ACHN (cell line): ENCODE measurements around the gene CYTH1.
A peak's percentile ranks its signal among the peaks of the same experiment; 100 is the strongest.
"Not testable (repeated sequence)": the region's sequence is repeated elsewhere in the genome, so short reads cannot be mapped to it uniquely, and the experiment has no call there.

Experiments used
- DNase-seq: peaks from one replicate; pipeline ENCODE4 v3.0.0-alpha.2; 2015
- in situ Hi-C: cut with HindIII; loops from 2 replicates; pipeline ENCODE4 v1.10.0; 2017; ENCODE audit warnings: low sequenced_read_pairs, low pct_ligation_motif_present, low pct_unique_long_range_greater_than_20kb

The CYTH1 gene

DNA sequence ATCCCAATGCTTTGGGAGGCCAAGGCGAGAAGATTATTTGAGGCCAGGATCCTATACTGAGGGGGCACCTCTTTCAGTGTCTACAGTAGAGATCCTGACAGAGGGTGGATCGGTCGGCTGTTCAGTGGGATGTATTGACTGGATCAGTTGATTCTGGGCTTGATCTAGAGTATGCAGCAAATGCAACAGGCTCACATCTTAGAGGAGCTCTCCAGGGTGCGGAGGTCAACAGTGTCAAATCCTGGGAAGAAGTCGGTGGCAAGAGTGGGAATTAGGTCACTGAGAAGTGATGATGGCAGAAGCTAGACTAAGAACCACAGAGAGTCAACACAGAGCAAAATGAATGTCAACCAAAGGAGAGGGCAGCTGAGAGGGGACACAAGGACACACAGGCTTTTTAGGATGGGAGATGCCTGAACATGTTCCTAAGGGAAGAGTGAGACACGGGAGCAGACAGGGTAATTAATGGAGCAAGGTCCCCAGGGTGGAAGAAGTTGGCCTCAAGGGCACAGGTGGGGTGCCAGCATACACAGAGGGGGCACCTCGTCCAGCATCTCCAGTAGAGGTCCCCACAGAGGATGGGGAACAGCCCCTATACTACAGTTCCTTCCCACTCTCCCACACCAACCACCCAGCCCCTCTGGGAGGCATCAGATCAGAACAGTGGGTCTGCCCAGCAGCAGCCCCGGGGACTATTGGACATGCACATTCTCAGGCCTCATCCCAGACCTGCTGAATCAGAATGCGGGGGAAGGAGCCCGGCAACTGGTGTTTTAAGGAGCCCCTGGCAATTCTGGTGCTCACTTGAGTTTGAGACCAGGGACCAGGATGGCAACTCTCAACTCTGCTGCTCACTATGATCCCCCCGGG is 10.0 kb upstream of the CYTH1 start:
- in situ Hi-C loops = no loop called here
- no peak for DNase-seq

DNA sequence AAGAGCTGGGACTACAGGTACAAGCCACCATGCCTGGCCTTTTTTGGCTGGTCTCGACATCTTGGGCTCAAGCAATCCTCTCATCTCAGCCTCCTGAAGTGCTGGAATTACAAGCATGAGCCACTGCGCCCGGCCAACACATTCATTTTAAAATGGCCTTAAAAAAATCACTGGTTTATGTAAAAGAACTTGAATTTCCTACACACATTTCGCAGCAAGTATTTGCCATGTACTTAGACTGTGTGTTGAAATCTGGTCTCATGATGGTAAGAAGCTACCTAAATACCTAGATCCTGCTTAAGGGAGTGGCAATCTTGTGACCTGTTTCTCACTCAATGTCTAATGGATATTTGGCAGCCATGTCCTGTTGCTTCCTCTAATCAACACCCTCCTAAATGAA is 8.5 kb upstream of the CYTH1 start:
- DNase-seq = no peak
- in situ Hi-C loops = no loop called here

DNA sequence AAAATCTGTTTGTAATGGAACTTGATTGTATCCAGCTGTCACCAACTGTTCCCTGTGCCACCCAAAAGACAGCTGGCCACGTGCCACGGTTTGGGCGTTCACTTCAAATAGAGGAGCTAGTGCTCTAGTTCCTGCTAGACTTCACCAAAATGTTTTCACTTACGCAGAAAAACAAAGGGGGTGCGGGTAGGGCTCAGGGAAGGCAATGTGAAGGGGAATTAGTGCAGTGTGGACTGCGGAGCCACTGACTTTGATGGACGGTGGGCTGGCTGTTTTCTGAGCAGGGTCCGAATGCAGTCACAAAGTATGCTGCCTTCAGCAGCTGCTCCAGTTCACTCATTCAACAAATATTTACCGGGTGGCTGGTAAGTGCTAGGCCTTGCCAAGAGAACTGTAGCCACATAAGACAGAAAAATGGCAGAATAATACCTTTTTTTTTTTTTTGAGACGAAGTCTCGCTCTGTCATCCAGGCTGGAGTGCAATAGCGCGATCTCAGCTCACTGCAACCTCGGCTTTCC is 7.6 kb upstream of the CYTH1 start:
- in situ Hi-C loops = no loop called here
- DNase-seq = peak; percentile 25

DNA sequence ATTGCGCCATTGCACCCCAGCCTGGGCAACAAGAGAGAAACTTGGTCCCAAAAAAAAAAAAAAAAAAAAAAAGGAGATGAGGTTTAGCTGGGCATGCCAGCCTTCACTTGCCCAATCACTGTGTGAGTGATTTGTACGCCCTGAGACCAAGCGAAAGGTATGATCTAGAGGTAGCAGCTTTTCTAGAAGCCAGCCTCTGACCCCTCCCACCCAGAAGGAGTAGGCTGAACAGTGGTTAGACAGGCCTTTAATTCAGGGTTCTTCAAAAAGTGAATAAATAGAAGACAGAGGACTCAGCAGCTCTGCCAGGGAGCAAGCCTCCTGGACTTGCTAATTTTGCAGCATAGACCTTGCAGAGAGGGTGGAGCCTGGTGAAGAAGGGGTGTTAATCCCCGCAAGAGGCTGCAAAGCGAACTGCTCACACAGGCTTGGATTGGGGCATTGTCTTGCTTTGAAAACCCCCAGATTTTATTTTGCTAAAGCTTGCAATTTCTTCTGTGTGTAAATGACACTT is 7.1 kb upstream of the CYTH1 start:
- DNase-seq = no peak
- in situ Hi-C loops = no loop called here

DNA sequence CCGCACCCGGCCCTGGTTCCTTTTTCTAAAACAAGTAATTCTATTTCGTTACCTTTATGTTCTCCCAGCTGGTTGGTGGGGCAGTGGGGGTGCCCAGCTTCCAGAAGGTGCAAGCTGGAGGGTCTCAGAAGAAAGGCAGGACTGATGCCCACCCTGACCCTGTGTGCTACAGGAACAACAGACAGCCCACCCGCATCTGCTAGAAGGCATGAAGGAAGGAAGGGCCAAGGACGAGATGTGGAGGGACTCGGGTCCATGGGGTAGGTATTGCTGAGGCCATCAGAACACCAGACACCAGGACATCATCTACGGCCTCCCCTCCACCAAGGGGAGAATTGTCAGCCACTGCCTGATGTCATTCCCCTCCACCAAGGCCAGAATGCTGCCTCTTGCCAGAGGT is 6.4 kb upstream of the CYTH1 start:
- no peak for DNase-seq
- in situ Hi-C loops = no loop called here

DNA sequence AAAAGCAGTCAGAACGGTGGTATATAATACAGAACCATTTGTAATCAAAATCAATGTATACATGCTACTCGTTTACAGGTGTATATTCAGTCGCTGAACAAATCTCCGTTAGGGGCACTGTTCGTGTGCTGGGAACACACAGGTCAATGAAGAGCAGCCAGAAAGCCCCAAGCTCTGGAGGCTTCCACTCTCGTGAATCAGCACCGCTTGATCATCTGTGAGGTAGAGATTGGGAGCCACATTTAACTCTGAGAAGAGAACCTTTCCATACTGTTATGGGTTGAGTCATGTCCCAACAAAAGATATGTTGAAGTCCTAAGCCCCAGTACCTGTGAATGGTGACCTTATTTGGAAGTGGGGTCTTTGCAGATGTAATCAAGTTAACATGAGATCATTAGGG is 5.4 kb upstream of the CYTH1 start:
- in situ Hi-C loops = no loop called here
- DNase-seq = no peak

DNA sequence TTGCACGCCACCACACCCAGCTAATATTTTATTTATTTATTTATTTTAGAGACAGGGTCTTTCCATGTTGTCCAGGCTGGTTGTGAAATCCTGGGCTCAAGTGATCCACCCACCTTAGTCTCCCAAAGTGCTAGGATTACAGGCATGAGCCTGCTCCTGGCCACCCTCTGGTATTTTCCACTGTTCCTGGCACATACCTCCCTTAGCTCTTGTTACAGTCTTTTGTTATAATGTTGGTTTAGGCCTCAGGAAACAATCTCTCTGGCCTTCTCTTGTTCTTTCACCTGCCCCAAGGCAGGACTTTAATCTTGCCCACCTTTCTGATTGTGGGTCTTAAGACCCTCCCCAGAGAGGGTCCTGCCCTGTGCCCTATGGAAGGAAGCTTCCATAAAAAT is 3.6 kb upstream of the CYTH1 start:
- no peak for DNase-seq
- in situ Hi-C loops = no loop called here

DNA sequence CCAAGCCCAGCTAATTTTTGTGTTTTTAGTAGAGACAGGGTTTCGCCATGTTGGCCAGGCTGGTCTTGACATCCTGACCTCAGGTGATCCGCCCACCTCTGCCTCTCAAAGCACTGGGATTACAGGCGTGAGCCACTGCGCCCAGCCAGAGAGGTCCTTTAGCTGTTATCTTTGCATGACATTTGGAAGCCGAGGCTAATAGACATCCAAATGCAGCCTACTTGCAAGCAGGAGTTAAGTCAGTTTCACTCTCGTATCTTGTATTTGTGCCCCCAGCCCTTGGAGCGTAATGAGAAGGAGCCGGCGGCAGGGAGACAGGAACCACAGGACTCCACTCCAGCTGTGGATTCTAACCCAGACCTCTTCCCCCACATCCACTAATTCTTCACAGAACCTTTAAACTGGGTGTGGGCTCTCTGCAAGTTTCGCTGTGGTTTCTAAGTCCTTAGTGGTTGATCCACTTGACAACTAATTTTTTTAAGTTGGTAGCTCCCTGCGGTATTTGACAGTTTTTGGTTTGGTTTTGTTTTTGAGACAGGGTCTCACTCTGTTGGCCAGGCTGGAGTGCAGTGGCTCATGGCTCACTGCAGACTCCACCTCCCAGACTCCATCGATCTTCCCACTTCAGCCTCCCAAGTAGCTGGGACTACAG is 3.1 kb upstream of the CYTH1 start:
- in situ Hi-C loops = no loop called here
- DNase-seq = no peak

DNA sequence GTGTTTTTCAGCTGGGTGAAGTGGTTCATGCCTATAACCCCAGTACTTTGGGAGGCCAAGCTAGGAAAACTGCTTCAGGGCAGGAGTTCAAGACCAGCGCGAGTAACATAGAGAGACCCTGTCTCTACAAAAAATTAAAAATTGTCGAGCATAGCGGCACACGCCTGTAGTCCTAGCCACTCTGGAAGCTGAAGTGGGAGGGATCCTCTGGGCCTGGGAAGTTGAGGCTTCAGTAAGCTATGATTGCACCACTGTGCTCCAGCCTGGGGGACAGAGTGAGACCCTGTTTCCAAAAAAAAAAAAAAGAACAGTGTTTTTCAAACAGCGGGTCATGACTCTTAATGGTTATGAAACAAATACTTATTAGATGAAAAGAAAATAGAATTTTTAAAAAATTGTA is 2.3 kb upstream of the CYTH1 start:
- in situ Hi-C loops = no loop called here
- DNase-seq = no peak

DNA sequence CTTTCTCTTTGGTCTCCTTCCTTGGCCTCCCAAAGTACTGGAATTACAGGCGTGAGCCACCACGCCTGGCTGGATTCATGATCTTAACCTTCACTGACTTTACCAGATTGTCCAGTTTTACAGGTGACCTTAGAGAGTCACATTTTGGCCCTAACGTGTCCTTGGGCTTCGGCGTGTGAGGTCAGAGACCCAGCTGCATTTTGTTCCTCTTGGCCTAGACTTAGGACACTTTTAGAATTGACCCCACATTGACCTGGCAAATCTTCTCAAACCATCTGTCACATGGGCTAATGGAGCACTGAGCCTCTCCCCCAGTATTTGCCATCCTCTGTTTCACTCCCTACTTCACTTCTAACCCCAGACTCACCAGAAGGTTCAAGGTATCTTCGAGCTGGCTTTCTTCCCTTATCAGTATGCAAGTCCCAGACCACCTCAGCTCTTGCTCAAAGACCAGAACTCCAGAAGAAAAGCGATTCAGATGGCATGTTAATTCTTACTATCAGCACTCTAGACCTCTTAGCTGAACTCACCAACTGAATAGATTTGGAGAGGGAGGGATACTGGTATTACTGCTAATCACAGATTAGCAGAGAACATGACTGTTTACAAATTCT is 1.7 kb upstream of the CYTH1 start:
- in situ Hi-C loops = no loop called here
- DNase-seq = no peak

DNA sequence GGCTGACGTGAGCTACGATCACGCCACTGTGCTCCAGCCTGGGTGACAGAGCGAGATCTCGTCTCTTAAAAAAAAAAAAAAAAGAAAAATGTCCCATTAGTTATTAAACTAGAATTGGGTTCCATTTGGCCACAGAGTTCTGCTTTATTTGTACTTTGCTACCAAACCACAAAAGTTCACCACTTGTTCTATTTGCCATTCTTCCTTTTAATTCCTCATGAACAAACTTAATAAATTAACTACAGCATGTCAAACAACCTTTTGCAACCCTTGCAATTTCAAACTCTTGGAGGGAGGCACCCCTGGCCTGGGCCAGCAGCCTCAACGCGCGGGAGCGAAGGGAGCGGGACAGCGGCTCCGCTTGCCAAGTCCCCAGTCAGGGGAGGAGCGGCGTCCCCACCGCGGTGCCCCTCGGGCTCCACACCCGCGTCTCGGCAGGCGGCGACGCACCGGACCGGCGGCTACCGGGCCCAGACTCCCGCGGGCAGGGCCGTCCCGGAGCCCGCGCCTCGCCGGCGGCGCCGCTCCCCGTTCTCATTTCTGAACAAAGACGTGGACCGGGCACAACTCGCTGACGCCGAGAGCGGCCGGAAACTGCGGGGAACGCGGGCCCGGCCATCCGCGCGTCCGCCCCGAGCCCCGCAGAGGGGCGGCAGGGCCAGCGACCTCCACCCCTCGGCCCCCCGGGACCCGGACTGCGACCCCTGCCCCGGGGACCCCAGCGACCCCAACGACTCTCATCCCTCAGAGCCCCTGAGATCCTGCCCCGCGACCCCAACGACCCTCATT is 775 bp downstream of the CYTH1 start:
- peak; percentile 31 for DNase-seq
- in situ Hi-C loops = no loop called here

DNA sequence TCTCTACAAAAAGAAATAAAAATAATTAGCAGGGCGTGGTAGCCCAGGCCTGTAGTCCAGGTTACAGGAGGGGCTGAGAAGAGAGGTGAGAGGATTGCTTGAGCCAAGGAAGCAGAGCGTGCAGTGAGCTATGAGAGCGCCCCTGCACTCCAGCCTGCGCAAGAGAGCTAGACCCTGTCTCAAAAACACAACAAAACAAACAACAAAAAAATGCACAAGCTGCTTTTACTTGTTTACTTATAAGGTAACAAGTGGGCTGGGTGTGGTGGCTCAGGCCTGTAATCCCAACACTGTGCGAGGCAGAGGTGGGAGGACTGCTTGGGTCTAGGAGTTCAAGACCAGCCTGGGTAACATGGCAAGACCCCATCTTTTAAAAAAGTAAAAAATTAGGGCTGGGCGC is 1.7 kb downstream of the CYTH1 start:
- in situ Hi-C loops = no loop called here
- no peak for DNase-seq

DNA sequence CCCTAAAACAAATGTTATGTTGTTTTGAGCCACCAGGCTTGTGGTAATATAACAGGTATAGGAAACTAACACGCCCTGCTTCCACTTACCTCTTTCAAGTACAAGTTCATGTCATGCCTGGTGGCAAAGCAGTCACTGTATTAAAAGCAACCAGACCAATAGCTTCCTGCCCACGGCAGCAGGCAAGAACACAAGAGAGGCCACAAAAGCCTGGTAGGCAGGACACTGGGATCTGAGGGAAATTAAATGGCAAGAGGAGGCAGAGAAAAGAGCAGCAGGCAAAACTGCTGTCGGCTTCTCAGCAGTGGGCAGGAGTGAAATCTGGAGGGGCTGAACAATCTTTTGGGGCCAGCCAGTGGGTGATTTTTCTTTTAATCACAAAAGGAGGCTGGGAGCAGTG is 2.2 kb downstream of the CYTH1 start:
- in situ Hi-C loops = no loop called here
- DNase-seq = no peak

DNA sequence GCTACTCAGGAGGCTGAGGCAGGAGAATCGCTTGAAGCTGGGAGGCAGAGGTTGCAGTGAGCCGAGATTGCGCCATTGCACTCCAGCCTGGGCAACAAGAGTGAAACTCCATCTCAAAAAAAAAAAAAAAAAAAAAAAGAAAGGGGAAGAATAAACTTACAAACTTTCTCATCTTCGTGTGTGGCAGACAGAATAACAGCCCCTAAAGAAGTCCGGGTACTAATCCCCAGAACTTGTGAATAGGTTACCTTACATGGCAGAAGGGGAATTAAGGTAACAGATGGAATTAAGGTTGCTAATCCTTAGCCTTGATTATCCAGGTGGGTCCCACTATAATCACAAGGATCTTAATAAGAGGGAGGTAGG is 2.8 kb downstream of the CYTH1 start:
- in situ Hi-C loops, DNase-seq: not testable (repeated sequence)

DNA sequence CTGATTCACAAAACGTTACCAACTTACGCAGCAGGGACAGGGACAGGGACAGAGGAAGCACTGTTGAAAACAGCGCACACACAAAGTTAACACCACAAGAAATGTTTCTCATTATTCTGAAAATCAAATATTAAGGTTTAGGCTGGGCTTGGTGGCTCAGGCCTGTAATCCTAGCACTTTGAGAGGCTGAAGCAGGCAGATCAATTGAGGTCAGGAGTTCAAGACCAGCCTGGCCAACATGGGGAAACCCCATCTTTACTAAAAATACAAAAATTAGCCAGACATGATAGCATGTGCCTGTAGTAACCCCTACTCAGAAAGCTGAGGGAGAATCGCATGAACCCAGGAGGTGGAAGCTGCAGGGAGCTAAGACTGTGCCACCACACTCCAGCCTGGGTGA is 4.2 kb downstream of the CYTH1 start:
- in situ Hi-C loops = no loop called here
- DNase-seq = no peak

DNA sequence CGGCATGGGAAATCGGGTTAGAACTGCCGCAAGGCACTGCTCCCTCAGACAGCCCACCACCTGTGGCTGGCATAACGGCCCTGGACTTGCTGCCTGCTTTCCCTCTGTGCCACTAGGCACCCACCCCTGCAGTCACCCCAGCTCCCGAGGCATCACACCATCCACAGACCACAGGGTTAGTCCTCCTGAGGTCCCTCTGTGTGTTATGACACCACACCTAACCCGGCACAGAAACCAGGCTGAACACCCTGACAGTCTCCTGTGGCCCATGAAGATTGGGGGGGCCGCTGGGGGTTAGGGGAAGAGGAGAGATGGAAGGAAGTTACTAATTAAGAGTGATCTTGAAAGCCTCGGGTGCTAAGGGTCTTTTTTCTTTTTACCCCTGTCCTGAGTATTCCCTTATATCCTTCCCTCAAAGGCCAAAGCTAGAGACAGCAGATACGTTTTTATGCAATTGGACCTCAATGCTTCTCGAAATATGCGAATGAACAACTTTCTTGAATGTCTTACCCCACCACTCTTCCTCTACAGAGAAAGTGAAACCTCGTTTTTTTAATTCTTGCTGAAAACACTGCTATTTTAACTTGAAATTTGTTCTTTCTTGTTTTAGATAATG is 7.0 kb downstream of the CYTH1 start:
- in situ Hi-C loops = no loop called here
- DNase-seq = no peak

DNA sequence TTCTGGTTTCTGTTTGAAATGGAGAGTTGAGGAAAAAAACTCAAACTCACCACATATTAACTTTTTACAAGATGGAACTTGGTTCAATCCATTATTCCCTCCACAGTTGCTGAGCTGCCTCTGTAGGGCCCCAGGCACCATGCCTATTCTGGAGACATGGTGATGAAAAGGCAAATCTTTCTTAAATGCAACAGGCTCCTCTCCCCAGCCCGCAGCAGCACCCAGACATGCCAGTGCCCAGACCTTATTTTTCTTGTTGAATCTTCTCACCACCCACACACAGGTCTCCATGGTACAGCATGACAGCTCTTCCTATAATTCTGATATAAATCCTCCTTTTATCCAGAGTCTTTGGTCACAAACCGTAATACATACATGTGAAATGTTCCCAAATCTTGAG is 7.6 kb downstream of the CYTH1 start:
- in situ Hi-C loops = no loop called here
- no peak for DNase-seq

DNA sequence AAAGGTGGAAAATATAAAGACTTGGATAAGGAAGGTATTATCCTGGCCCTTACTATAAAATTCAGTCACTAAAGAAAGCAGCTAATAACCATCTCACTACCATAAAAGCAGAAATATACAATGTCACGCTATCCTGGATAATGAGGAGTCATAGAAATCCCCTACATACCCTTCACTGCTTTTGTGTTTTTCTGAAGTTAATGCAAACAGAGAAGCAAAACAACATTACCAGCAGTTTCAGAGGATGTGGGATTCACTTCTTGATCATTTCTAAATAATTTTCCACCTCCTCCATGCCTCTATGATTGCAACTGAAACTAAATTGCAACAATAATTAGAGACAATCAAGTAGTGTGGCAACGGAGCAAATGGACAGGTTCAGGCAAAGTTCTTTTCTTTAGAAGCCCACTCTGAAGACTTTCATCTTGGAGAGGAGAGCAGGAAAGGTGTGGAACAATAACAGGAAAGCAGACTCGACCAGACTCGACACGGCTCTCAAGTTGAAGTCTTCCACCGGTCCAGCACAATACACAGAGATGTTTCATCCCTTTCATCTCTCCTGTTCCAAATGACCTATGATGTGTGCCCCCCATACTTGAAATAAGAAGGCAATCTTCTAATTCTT is 10.2 kb downstream of the CYTH1 start:
- in situ Hi-C loops = no loop called here
- DNase-seq = no peak
